ENCODE data around the gene OPCML.

- TF ChIP-seq CTCF (IDR thresholded peaks at IDR 0.05): no peak
- no peak for TF ChIP-seq EZH2 (IDR thresholded peaks at IDR 0.05; ENCODE audit: borderline replicate concordance, insufficient read depth, low read depth, low read length, poor library complexity, severe bottlenecking)
Observed at GRCh38 chr11:133176748-133177147, 355.6 kb downstream of the OPCML start.
